Cardiac muscle cell (in vitro differentiated cells and primary cell): ENCODE results near the gene THOC6. TPM values are rescaled to one million over a fixed set of nuclear protein-coding genes. Genes with fewer than 3 reads are reported as not detected.
A peak's percentile ranks its signal among the peaks of the same experiment; 100 is the strongest.

Experiments
- DNase-seq, 2 donors: peaks; one replicate each; pipeline versions ENCODE4 v3.0.0 to v3.0.0-alpha.2; 2010 to 2017; ENCODE audit warnings: low read depth in 1 of 2, low spot score in 1 of 2
- H3K27ac ChIP-seq: fragments of 200-600 bp; sonication (generic); 2 replicates; pipeline ENCODE4 v1.5.1; 2016
- H3K27me3 ChIP-seq: fragments of 200-600 bp; sonication (generic); 2 replicates; pipeline ENCODE4 v1.6.0; 2016; ENCODE audit warnings: control low read depth
- H3K36me3 ChIP-seq: fragments of 200-600 bp; sonication (generic); 2 replicates; pipeline ENCODE4 v1.5.1; 2016; ENCODE audit warnings: control low read depth
- H3K4me1 ChIP-seq: fragments of 200-600 bp; sonication (generic); 2 replicates; pipeline ENCODE4 v1.8.1; 2017; ENCODE audit warnings: low read depth, mild to moderate bottlenecking, mixed run types
- H3K4me3 ChIP-seq: fragments of 200-600 bp; sonication (generic); 2 replicates; pipeline ENCODE4 v1.5.1; 2016; ENCODE audit warnings: mild to moderate bottlenecking
- H3K9me3 ChIP-seq: fragments of 200-600 bp; sonication (generic); 2 replicates; pipeline ENCODE4 v1.5.1; 2017; ENCODE audit warnings: low read depth, mild to moderate bottlenecking, control low read depth
- CTCF ChIP-seq: IDR thresholded peaks from 2 replicates; pipeline ENCODE4 v1.5.1; 2012; ENCODE audit warnings: low read depth, mild to moderate bottlenecking, low read length
- polyA plus RNA-seq: library from polyadenylated mRNA; unstranded; fragments of >200 nt; fragmentation: Nextera tagmentation; extraction: Ambion mirVana; gene quantifications from 2 replicates; pipeline ENCODE4 v1.2.1, GENCODE V29; 2016
- total RNA-seq: library from RNA; depleted of rRNA; stranded (reverse); fragments of >200 nt; gene quantifications from 2 replicates; pipeline ENCODE4 v1.2.3, GENCODE V29; 2016

The THOC6 gene
- total and polyA plus RNA-seq, 2 experiments from 2014 or later, result 36.9 to 61.3 TPM

DNA sequence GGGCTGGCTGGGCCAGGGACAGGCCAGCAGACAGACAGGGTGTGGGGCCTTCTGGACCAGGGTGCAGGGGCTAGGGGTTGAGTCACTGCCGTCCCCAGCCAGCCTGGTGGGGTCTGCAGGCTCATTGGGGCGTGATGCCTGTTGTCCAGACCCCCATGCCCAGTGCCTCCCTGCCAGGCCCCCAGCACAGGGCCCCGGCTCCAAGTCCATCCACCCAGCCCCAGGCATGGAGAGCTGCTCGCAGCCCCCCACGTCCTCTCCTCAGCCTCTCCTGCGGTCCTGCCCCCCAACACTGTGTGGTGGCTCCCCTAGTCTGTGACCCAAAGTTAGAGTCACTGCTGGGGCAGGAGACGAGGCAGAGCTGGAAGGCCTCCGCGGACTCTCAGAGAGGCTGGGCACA is 36.5 kb upstream of the THOC6 start:
- Histone ChIP-seq H3K9me3 (no peaks in the 10 kb centered on the region), H3K4me3 (no peak overlapping the region), H3K27me3 (no peaks in the 10 kb centered on the region), H3K36me3 (no peaks in the 10 kb centered on the region), H3K27ac (peak overlapping the region; percentile 77), H3K4me1 (peaks cover 15% of the 10 kb centered on the region)
- no peak for TF ChIP-seq CTCF
- no peak for DNase-seq

DNA sequence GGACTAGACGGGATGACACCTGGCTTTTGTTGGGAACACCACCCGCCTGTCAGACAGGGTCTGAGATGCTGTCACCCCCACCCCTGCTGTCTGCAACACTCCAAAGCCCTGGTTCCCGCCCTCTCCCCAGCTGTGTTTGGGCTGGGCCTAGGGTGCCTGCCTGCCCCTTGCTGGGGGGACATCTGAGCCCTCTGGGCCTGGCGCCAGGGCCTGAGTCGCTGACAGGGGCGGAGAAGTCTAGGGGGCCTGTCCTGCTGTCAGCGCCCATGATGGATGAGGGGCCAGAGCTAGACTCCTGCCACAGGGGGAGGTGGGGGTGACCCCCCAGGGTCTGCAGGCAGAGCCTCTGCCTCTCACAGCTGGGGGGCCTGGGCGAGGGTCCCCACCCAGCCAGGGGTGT is 36.0 kb upstream of the THOC6 start:
- no peak overlapping the region for H3K4me3 ChIP-seq
- TF ChIP-seq CTCF, result no peak
- DNase-seq, result peak in 1 of 2 donors; percentile 68
- no peaks in the 10 kb centered on the region for H3K27me3 ChIP-seq
- no peaks in the 10 kb centered on the region for H3K36me3 ChIP-seq
- no peaks in the 10 kb centered on the region for H3K9me3 ChIP-seq
- H3K4me1 ChIP-seq, result peaks cover 15% of the 10 kb centered on the region
- H3K27ac ChIP-seq, result peak overlapping the region; percentile 77

DNA sequence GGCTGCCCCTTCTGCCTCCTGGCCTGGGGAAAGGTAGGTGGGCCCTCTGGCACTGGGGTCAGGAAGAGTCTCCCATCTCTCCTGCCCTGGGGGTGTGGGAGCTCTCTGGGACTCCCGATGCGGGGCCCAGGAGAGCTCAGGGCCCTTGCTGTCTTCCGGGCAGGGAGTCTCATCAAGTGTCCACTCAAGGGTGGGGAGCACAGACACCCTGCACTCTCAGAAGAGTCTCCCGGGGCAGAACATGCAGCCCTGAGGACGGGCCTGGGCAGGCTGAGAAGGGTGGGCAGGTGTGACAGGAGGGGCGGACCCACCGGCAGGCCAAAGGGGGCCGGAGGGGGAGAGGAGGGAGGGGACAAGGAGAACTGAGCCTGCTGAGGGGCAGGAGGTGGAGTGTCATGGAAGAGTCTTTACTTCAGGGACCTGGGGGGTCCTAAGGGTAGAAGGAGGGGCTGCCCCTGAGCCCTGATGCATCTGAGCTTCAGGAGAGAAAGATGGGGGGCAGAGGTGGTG is 35.2 kb upstream of the THOC6 start:
- peaks cover 15% of the 10 kb centered on the region for H3K4me1 ChIP-seq
- no peak for TF ChIP-seq CTCF
- H3K36me3 ChIP-seq, result no peaks in the 10 kb centered on the region
- peak overlapping the region; percentile 77 for H3K27ac ChIP-seq
- no peaks in the 10 kb centered on the region for H3K27me3 ChIP-seq
- no peak overlapping the region for H3K4me3 ChIP-seq
- H3K9me3 ChIP-seq, result no peaks in the 10 kb centered on the region
- no peak for DNase-seq

DNA sequence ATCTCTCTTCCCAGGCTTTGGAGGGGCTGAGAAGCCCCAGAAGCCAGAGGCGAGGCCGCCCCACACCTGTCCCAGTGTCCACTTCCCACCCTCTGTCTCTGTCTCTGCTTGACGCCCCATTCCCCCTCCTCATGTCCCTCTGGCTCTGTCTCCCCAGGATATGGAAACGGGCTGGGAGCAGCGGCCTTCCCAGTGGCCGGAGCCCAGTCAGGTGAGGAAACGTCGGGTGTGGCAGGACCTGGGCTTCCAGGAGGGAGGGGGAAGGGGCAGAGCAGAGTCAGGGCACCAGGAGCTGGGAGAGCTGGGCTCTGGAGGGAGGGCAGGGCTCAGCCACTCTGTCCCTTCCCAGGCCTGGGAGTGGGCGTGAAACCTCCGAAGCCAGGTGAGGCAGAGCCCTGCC is 32.9 kb upstream of the THOC6 start:
- H3K27me3 ChIP-seq, result no peaks in the 10 kb centered on the region
- peaks cover 15% of the 10 kb centered on the region for H3K4me1 ChIP-seq
- H3K9me3 ChIP-seq, result no peaks in the 10 kb centered on the region
- no peak overlapping the region for H3K27ac ChIP-seq
- no peaks in the 10 kb centered on the region for H3K36me3 ChIP-seq
- no peak for DNase-seq
- TF ChIP-seq CTCF, result no peak
- no peak overlapping the region for H3K4me3 ChIP-seq

DNA sequence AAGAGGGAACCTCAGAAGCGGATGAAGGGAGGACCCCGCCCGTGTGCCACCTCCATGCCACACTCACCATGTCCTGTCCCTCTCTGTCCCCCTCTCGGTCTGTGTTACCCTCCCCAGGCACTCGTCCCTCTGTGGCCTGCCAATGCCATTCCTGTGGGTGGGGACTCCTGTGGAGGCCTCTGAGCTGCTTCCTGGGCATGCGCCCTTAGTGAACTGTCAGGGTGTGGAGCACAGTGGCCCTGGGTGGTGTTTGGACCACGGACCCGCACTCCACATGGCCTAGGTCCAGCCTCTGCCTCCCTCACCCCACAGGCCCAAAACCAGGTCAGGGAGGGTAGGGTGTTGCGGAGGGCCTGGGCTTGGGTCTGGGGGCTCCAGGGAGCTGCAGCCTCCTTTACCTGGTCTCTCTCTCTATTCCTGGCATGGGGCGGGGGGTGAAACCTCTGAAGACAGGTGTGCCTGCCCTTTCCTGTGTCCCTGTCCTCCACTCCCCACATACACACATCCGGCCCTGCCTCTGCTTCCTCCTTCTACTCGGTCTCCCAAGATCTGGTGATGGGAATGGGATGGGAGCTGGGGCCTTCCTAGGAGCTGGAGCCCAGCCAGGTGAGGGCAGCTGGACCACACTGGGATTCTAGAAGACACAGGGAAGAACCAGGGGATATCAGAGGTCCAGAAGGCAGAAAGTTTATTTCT is 32.1 kb upstream of the THOC6 start:
- no peak overlapping the region for H3K4me3 ChIP-seq
- DNase-seq, result no peak
- H3K36me3 ChIP-seq, result no peaks in the 10 kb centered on the region
- peaks cover 15% of the 10 kb centered on the region for H3K4me1 ChIP-seq
- no peak overlapping the region for H3K27ac ChIP-seq
- TF ChIP-seq CTCF, result no peak
- H3K9me3 ChIP-seq, result no peaks in the 10 kb centered on the region
- H3K27me3 ChIP-seq, result no peaks in the 10 kb centered on the region
